ENCODE measurements around the gene LHFPL6. TPM values are rescaled to one million over a fixed set of nuclear protein-coding genes. Genes with fewer than 3 reads are reported as not detected.

Gene LHFPL6
- total RNA-seq, 2 experiments from 2014 or later = 1.5 to 1.6 TPM

DNA sequence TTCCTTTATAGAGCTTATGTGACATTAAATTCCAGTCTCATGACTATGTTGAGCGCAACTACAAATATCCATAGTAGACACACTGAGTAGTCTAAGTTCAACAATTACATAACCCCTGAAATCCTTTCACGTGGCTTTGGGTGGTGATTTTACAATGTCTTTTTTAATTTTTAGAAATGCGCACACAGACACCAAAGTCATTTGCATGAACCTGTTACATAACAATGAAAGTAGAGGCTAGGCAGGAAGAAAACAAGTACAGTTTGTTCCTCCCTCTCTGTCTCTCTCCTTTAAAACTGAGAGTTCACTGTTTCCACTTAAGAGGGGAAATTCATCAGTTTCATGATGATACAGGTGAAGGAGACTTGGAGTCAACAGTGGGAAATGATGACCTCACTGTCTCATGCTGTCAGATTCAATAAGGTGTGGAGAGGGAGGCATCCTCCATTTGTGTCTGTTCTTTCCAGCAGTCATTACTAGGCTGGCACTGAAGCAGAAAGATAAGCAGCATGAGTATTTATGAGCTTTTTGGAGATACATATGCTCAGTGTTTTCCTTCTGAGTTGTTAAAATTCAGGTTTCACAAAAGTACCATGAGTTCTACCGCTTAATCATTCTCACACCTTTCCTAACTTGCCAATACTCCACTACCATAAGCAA, 201.8 kb downstream of the LHFPL6 start:
- H3K36me3 Mint-ChIP-seq = no peaks in the 10 kb centered on the region
- H3K27me3 Mint-ChIP-seq = peaks cover 20% of the 10 kb centered on the region
- H3K9me3 Mint-ChIP-seq = no peaks in the 10 kb centered on the region

GRCh38 chr13:39399102-39399501, 203.9 kb downstream of the LHFPL6 start:
- peaks cover 12% of the 10 kb centered on the region for H3K27me3 Mint-ChIP-seq
- no peak overlapping the region for H3K27ac Mint-ChIP-seq
- no peak for DNase-seq
- H3K4me1 Mint-ChIP-seq = no peaks in the 10 kb centered on the region
- no peaks in the 10 kb centered on the region for H3K9me3 Mint-ChIP-seq
- no peaks in the 10 kb centered on the region for H3K36me3 Mint-ChIP-seq
- no peak overlapping the region for H3K4me3 Mint-ChIP-seq

More for the DNA sequence above, 201.8 kb downstream of the LHFPL6 start:
- no peak overlapping the region for H3K4me3 Mint-ChIP-seq
- no peaks in the 10 kb centered on the region for H3K4me1 Mint-ChIP-seq
- DNase-seq = no peak
- H3K27ac Mint-ChIP-seq = no peak overlapping the region

- Mint-ChIP-seq H3K4me3 (no peak overlapping the region), H3K27me3 (peaks cover 9% of the 10 kb centered on the region), H3K27ac (no peak overlapping the region), H3K36me3 (no peaks in the 10 kb centered on the region), H3K9me3 (no peaks in the 10 kb centered on the region), H3K4me1 (no peaks in the 10 kb centered on the region)
- DNase-seq = no peak
These were observed 205.1 kb downstream of the LHFPL6 start for GRCh38 chr13:39397896-39398265.

DNA sequence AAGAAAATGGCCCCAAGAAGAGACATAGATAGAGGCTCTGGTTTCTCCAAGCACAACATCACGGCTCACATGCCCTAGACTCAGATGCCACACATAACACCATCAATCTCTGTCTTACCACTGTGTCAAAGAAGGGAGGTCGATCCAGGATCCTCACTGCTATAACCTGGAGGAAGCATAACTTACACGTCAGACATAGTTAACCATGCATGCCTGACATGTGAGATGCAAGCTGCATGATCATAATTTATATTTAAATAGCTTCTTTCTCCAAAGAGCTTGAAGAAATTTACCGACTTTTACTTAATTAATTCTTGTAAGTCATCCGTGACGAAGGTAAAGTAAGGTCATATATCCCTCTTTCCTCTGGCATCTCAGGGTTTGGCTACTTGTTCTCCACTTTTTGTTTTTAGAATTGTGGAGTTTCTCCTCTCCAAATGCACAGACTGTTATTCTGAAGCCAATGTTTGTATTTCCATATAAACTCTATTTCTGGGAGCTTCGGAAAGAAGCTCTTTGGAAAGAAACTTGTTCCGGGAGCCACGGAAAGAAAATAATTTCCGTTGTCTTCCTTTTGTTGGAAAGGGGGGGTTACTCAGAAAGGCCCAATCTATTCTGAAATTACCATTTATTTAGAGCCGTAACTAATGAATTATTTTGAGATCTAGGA, 205.6 kb downstream of the LHFPL6 start:
- no peaks in the 10 kb centered on the region for H3K4me1 Mint-ChIP-seq
- no peak overlapping the region for H3K4me3 Mint-ChIP-seq
- H3K27me3 Mint-ChIP-seq = peaks cover 9% of the 10 kb centered on the region
- no peak for DNase-seq
- H3K9me3 Mint-ChIP-seq = no peaks in the 10 kb centered on the region
- H3K36me3 Mint-ChIP-seq = no peaks in the 10 kb centered on the region
- no peak overlapping the region for H3K27ac Mint-ChIP-seq

- Mint-ChIP-seq H3K27me3 (peaks cover 13% of the 10 kb centered on the region), H3K4me1 (no peaks in the 10 kb centered on the region), H3K27ac (no peak overlapping the region), H3K4me3 (no peak overlapping the region), H3K36me3 (no peaks in the 10 kb centered on the region), H3K9me3 (no peaks in the 10 kb centered on the region)
- DNase-seq = no peak
These were observed 208.0 kb downstream of the LHFPL6 start for GRCh38 chr13:39394796-39395678.

DNA sequence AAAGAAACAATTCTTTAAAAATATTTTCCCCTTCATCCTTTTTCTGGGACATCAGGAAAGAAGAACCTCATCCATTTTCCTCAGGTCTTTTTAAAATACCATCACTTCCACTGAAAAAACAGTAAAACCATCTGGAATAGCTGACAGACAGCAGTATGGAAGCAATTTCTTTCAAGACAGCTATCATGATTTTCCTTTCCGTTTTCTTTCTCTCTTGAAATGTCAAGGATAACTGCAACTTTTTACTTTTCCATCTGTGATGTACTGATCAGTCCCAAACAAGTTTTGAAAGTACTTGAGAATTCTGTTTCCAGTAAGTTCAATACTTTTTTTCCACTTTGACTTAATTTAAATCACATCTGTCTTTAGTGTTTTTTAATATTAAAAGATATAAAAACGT, 211.2 kb downstream of the LHFPL6 start:
- no peak for DNase-seq
- Mint-ChIP-seq H3K4me1 (no peaks in the 10 kb centered on the region), H3K4me3 (no peak overlapping the region)

DNA sequence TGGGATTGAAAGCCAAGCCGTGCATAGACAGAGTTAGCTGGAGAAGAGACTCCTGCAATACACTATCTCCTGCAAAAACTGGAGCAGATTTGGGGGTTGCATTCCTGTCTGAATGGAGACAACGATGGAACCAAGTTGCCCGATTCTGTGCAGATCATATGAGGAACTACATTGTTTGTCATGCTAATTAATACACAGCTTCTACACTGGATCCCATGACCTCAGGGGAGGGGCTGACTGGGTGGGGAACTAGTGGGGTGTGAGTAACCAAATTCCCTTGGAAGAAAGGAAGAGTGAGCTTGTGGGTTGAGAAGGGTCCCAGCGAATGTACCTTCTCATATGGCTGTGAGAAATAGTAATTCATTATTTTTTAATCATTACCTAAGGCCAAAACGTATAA, 214.0 kb downstream of the LHFPL6 start:
- H3K4me3 Mint-ChIP-seq = no peak overlapping the region
- H3K36me3 Mint-ChIP-seq = no peaks in the 10 kb centered on the region
- no peaks in the 10 kb centered on the region for H3K9me3 Mint-ChIP-seq
- H3K27me3 Mint-ChIP-seq = peaks cover 4% of the 10 kb centered on the region
- no peaks in the 10 kb centered on the region for H3K4me1 Mint-ChIP-seq
- DNase-seq = no peak
- H3K27ac Mint-ChIP-seq = no peak overlapping the region

More for the DNA sequence above, 211.2 kb downstream of the LHFPL6 start:
- H3K36me3 Mint-ChIP-seq = no peaks in the 10 kb centered on the region
- no peaks in the 10 kb centered on the region for H3K9me3 Mint-ChIP-seq
- no peak overlapping the region for H3K27ac Mint-ChIP-seq
- H3K27me3 Mint-ChIP-seq = peaks cover 8% of the 10 kb centered on the region

GRCh38 chr13:39385621-39386231, 217.3 kb downstream of the LHFPL6 start:
- H3K4me1 Mint-ChIP-seq = no peaks in the 10 kb centered on the region
- H3K27ac Mint-ChIP-seq = no peak overlapping the region
- no peaks in the 10 kb centered on the region for H3K9me3 Mint-ChIP-seq
- no peak for DNase-seq
- no peaks in the 10 kb centered on the region for H3K36me3 Mint-ChIP-seq
- no peak overlapping the region for H3K4me3 Mint-ChIP-seq
- H3K27me3 Mint-ChIP-seq = peaks cover 4% of the 10 kb centered on the region

DNA sequence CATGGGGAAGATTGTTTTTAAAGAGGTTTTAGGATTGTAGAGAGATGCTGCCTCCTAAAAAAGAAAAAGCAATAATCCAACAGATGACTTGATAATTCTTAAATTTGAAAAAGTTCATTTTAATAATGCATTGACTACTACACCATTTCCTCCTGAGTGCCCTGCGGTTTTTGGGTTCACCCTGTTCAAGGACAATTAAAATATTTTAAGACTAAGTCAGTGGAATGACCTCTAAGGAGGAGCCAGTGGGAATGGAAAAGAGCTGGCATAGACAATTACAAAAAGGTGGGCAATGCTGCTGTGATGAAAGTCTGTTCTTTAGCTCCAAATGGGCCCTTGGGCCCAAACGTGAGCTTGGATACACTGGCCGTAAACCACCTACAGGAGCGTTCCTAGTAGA, 217.8 kb downstream of the LHFPL6 start:
- DNase-seq = no peak
- H3K27ac Mint-ChIP-seq = no peak overlapping the region
- no peak overlapping the region for H3K4me3 Mint-ChIP-seq
- peaks cover under 1% of the 10 kb centered on the region for H3K27me3 Mint-ChIP-seq
- no peaks in the 10 kb centered on the region for H3K9me3 Mint-ChIP-seq
- no peaks in the 10 kb centered on the region for H3K4me1 Mint-ChIP-seq
- H3K36me3 Mint-ChIP-seq = no peaks in the 10 kb centered on the region

DNA sequence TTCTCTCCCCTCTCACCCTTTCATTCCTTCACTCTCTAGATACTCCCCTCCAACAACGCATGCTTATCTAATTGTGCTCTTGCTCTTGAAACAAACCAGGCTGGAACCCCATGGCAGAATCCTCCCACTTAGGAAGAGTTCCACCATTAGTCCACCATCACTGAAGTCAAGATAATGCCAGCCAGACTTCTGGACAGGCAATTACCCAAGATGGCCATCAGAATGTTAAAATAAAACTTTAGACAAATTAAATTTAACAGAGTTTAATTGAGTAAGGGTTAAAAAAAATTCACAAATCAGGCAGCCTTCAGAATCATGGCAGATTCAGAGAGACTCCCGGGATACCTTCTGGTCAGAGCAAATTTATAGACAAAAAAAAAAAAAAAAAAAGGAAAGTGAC, 221.5 kb downstream of the LHFPL6 start:
- H3K36me3 Mint-ChIP-seq = no peaks in the 10 kb centered on the region
- no peaks in the 10 kb centered on the region for H3K4me1 Mint-ChIP-seq
- H3K4me3 Mint-ChIP-seq = no peak overlapping the region
- no peaks in the 10 kb centered on the region for H3K9me3 Mint-ChIP-seq
- DNase-seq = no peak
- H3K27me3 Mint-ChIP-seq = peaks cover 3% of the 10 kb centered on the region
- H3K27ac Mint-ChIP-seq = no peak overlapping the region

DNA sequence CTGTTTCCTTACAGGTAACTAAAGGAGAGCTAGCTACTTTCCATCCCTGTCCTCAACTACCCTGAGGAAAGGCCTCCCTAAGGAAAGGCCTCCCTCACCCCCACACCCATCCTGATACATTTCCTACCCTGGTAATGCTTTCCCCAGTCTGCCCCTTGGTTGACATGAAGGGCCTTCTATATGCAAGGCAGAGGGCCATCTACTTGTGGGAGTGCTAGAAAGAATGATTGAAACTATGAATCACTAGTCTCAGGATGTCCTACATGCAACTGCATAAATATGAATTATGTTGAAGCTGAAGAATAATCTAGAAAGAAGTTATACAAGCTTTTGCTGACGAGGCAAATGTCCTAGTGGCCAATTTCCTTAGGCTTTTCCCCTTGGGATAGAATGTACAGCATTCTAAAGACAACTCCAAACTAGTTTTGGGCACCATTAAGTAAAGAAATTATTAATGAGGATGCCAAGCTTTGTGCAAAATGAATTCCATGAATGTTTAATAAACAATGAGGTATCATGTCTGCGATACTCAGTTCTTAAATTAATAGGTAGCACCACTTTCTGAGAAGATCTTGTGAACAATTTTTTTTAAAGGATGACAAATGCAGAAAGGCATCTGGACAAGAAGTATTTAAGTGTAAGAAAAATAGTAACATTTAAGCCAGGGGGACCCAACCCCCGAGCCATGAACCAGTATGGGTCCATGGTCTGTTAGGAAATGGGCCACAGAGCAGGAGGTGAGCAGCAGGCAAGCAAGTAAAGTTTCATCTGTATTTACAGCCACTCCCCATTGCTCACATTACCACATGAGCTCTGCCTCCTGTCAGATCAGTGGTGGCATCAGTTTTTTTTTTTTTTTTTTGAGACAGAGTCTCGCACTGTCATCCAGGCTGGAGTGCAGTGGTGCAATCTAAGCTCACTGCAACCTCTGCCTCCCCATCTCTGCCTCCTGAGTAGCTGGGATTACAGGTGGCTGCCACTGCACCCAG, 223.0 kb downstream of the LHFPL6 start:
- peaks cover 3% of the 10 kb centered on the region for H3K27me3 Mint-ChIP-seq
- no peak overlapping the region for H3K27ac Mint-ChIP-seq
- H3K9me3 Mint-ChIP-seq = no peaks in the 10 kb centered on the region
- no peaks in the 10 kb centered on the region for H3K4me1 Mint-ChIP-seq
- H3K36me3 Mint-ChIP-seq = no peaks in the 10 kb centered on the region
- DNase-seq = no peak
- no peak overlapping the region for H3K4me3 Mint-ChIP-seq

- Mint-ChIP-seq H3K4me1 (no peaks in the 10 kb centered on the region), H3K36me3 (no peaks in the 10 kb centered on the region), H3K27ac (no peak overlapping the region), H3K4me3 (no peak overlapping the region), H3K9me3 (no peaks in the 10 kb centered on the region), H3K27me3 (peaks cover 3% of the 10 kb centered on the region)
- no peak for DNase-seq
These were observed 223.9 kb downstream of the LHFPL6 start for GRCh38 chr13:39379118-39379517.

- H3K36me3 Mint-ChIP-seq = no peaks in the 10 kb centered on the region
- peaks cover 6% of the 10 kb centered on the region for H3K27me3 Mint-ChIP-seq
- H3K9me3 Mint-ChIP-seq = no peaks in the 10 kb centered on the region
- H3K4me3 Mint-ChIP-seq = no peak overlapping the region
- H3K4me1 Mint-ChIP-seq = no peaks in the 10 kb centered on the region
- H3K27ac Mint-ChIP-seq = no peak overlapping the region
- no peak for DNase-seq
These were observed 224.7 kb downstream of the LHFPL6 start for GRCh38 chr13:39378306-39378705.

GRCh38 chr13:39377699-39378098, 225.3 kb downstream of the LHFPL6 start:
- peaks cover 7% of the 10 kb centered on the region for H3K27me3 Mint-ChIP-seq
- no peaks in the 10 kb centered on the region for H3K36me3 Mint-ChIP-seq
- no peak overlapping the region for H3K4me3 Mint-ChIP-seq
- H3K27ac Mint-ChIP-seq = no peak overlapping the region
- no peaks in the 10 kb centered on the region for H3K4me1 Mint-ChIP-seq
- no peak for DNase-seq
- no peaks in the 10 kb centered on the region for H3K9me3 Mint-ChIP-seq

Measured in activated naive CD8-positive, alpha-beta T cell treated with anti-CD3 and anti-CD28 coated beads for 36 hours (primary cell).